HG02759 (cell line): ENCODE results near the gene RPRD1B.
A peak's percentile ranks its signal among the peaks of the same experiment; 100 is the strongest.

Experiments
- ATAC-seq: cut with Tn5 transposase; IDR thresholded peaks from one replicate; pipeline ENCODE4 v1.9.1; 2021; ENCODE audit warnings: mild to moderate bottlenecking, moderate library complexity; ENCODE audit not compliant: unreplicated experiment

Gene RPRD1B

GRCh38 chr20:38067717-38068365 lies 34.3 kb downstream of the RPRD1B start:
- no peak for ATAC-seq

DNA sequence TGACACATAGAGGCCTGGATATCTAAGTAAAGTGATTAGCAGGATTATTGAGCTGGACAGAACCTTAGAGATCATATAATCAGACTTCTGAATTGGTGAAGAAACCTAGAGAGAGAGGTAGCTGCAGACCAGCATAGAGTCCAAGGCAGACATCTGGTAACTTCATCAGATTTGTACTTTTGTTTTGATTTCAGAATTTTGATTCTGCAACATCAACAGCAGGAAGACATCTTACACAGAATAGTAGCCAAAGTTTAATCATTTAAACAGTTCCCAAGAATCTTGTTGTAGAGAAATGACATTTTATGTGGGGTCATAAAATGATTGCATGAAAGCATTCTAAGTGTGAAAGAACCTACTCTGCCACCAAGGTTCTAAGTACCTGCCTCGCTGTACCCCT lies 39.4 kb downstream of the RPRD1B start:
- no peak for ATAC-seq

- ATAC-seq, result no peak
These were observed 39.9 kb downstream of the RPRD1B start for GRCh38 chr20:38073307-38074071.

GRCh38 chr20:38075161-38075998 lies 41.8 kb downstream of the RPRD1B start:
- no peak for ATAC-seq

DNA sequence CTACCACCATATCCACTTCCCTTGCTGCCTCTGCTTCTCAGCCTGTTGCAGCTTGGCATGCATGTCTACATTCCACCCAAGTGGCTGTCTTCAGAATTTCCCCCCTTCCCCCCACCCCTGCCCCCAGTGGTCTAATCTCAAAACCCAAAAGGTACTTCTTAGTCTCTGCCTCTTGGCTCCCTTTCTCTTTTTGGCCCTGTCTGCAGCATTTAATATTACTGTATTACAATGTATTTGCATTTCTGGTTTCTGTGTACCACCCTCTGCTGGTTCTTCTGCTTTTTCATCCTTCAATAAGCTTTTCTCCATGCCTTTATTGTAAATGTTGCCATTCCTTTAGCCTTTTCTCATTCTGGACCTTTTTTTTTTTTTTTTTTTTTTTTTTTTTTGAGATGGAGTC lies 43.0 kb downstream of the RPRD1B start:
- no peak for ATAC-seq

GRCh38 chr20:38078084-38078483 lies 44.5 kb downstream of the RPRD1B start:
- no peak for ATAC-seq

GRCh38 chr20:38079353-38079752 lies 45.8 kb downstream of the RPRD1B start:
- no peak for ATAC-seq

GRCh38 chr20:38081575-38081974 lies 48.0 kb downstream of the RPRD1B start:
- no peak for ATAC-seq

DNA sequence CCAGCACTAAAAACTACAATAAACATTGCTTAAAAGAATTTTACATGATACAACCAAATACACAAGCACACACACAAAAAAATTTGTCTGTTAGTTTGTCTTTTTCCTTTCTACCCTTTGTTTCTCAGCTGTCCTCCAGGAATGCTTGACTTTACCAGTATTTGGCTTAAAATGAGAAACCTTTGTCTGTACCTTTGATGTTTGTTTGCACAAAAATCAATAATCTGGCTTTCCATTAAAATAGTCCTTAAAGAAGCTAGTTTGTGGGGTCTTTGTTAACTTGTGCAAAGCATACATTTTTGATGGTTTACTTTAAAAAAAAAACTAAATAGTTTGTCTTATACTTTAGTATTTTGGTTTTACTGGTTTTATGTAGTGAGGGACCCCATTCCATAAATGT lies 49.3 kb downstream of the RPRD1B start:
- no peak for ATAC-seq

DNA sequence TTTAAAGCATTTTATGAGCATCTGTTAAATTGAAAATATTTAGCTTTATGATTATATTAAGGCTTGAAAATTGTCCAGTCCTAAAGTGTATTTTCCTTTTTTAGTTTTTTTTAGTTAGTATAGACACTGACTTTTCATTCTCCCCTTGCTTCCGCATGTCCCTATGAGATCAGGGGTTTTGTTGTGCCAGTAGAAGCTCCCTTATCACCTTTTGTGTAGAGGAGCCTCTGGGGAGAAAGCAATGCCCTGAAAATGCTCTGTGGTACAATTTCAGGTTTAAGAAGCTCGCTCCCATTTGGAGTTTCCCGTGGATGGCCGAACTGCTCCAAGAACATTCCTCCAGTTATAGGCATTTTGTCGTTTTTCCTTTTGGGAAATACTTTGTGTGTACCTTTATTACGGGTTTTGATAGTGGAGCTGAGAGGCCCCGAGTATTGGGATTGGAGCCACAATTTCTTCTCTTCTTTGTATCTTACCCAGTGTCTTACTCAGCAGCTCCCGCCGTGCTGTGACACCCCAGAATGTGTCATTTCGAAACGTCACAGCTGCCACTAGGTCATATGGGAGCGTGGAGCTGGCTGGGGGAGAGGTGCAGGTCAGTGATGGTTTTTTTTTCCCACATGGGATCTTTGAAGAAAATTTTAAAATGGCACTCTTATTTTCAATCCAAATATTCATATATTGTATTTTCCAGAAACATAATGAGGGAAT lies 49.9 kb downstream of the RPRD1B start:
- ATAC-seq, result no peak

- ATAC-seq, result no peak
These were observed 50.9 kb downstream of the RPRD1B start for GRCh38 chr20:38084425-38084951.

GRCh38 chr20:38085026-38085425 lies 51.5 kb downstream of the RPRD1B start:
- ATAC-seq, result no peak

GRCh38 chr20:38089500-38089899 lies 56.0 kb downstream of the RPRD1B start:
- ATAC-seq, result no peak

DNA sequence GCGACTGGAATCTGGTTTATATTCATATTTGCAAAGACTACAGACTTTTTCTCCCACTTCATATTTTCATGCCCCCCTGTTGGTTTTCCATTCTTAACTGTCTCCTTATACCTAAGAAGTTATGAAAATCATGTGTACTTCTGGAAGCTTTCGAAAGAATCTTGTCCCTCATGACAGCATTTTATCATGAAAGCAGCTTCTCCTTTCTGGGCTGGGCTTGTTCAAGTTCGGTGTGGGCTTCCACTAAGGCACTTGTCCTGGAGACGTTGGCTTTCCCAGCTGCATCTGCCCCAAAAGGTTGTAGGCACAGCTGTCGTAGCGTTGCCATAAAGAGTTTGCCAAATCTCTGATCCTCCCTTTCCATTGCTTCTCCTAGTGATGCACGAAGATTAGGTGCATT lies 56.5 kb downstream of the RPRD1B start:
- no peak for ATAC-seq

DNA sequence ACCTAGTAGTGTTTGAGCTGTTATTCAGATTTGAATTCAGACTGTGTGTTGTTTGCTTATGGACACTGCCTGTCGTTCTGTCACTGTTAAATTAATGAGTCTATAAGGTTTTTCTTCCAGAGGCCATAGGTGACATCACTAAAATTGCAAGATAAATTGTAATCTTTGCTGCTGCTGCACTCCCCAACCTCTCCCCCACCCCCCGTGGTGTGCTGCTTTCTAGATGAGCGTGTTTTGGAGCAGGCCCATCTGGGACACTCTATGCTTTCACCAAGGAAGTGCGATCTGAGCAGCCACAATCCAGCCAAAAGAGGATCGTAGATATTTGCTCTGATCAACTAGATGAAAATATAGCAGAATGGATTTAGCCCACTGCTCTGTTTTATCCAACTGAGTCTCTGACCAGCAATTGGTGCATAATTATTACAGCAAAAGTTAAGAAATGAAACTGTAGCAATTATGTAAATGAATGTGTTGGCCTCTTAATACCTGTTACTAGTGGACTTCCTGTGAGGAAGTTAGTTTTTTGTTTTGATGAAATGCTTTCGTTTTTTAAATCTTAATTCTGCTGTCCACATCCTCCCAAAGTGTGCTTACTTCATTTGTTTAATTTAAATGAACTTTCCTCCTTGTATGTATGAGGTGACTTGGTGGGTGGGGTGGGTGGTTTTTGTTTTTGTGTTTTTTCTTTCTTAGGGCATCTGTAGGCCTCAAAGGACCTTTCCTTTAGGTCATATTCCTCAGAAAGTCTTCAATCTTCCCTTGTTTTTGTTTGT lies 58.1 kb downstream of the RPRD1B start:
- peak; percentile 30 for ATAC-seq

DNA sequence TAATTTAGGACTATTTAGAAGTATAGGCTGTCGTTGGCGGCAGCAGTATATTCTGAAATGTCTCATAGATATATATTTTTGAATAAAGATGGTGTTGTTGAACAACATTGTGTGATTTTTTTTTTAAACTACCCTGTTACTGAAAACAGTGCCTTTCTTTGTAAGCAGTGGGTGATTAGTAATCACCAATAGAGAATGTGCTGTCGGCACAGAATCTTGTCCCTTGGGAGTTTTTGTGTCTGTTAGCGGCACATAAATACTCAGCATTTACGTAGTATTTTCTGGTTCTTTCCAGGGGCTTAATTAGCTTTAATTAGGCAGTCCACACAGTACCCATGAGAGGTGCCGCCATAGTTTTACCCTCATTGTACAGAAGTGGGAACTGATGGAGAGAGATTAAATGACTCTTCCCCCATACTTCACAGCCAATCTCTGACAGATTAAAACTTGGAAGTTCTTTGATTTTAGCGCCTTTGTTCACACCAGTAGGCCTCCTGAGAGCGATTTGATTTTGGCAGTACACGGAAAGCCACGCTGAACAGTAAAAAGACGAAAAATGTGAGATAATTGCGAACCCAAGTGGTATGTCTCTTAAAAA lies 58.8 kb downstream of the RPRD1B start:
- no peak for ATAC-seq

GRCh38 chr20:38092915-38093314 lies 59.4 kb downstream of the RPRD1B start:
- ATAC-seq, result no peak

GRCh38 chr20:38093641-38094077 lies 60.1 kb downstream of the RPRD1B start:
- no peak for ATAC-seq

GRCh38 chr20:38094373-38094891 lies 60.9 kb downstream of the RPRD1B start:
- ATAC-seq, result peak; percentile 64
